H1 (cell line): ENCODE measurements around the gene TMBIM6. TPM values are rescaled to one million over a fixed set of nuclear protein-coding genes. Genes with fewer than 3 reads are reported as not detected.
A peak's percentile ranks its signal among the peaks of the same experiment; 100 is the strongest.
"Not testable (repeated sequence)": the region's sequence is repeated elsewhere in the genome, so short reads cannot be mapped to it uniquely, and the experiment has no call there.

ENCODE experiments used
- CTCF ChIA-PET: fragments of 300-600 bp; sonication (Branson Sonifier 250); formaldehyde crosslinking; loops from one replicate; lab custom pipeline; 2021; ENCODE audit not compliant: partially characterized antibody; lab: Charles Lee
- POLR2A ChIA-PET: fragments of 300-600 bp; sonication (Branson Sonifier 250); formaldehyde crosslinking; loops from one replicate; lab custom pipeline; 2021; ENCODE audit warnings: inconsistent platforms; ENCODE audit not compliant: partially characterized antibody; lab: Charles Lee
- DNase-seq, 2 experiments: peaks; one replicate each; pipeline versions ENCODE4 v3.0.0 to v3.0.0-alpha.2; 2010 to 2022; ENCODE audit warnings: low spot score in 2 of 2, low read depth in 1 of 2, mixed read lengths in 1 of 2
- FAIRE-seq: peaks from 2 replicates; lab custom pipeline; 2011; peaks lifted over from hg19 to GRCh38; lab: Jason Lieb, UNC
- H2AFZ ChIP-seq: 2 replicates; pipeline ENCODE4 v1.8.1; 2012; ENCODE audit warnings: low read length, inconsistent platforms
- H2AK5ac ChIP-seq: 2 replicates; pipeline ENCODE4 v1.6.1; 2013; ENCODE audit warnings: low read depth, low read length
- H2BK120ac ChIP-seq: replicated peaks from 2 replicates; pipeline ENCODE3; 2013; ENCODE audit warnings: low read depth, low read length, inconsistent platforms
- H2BK12ac ChIP-seq: 2 replicates; pipeline ENCODE4 v1.6.1; 2013; ENCODE audit warnings: low read depth, low read length
- H2BK15ac ChIP-seq: 2 replicates; pipeline ENCODE4 v1.6.1; 2013; ENCODE audit warnings: low read length
- H2BK20ac ChIP-seq: 2 replicates; pipeline ENCODE4 v1.6.1; 2013; ENCODE audit warnings: low read length
- H2BK5ac ChIP-seq: 2 replicates; pipeline ENCODE4 v1.6.1; 2013; ENCODE audit warnings: low read depth, low read length
- H3K14ac ChIP-seq: 2 replicates; pipeline ENCODE4 v1.6.1; 2013; ENCODE audit warnings: inconsistent platforms; ENCODE audit not compliant: insufficient read length
- H3K18ac ChIP-seq: 2 replicates; pipeline ENCODE4 v1.6.1; 2013; ENCODE audit warnings: low read length; ENCODE audit errors: extremely low read depth
- H3K23ac ChIP-seq: 2 replicates; pipeline ENCODE4 v1.6.1; 2013; ENCODE audit warnings: inconsistent platforms; ENCODE audit not compliant: insufficient read length
- H3K23me2 ChIP-seq: 2 replicates; pipeline ENCODE4 v1.6.1; 2013; ENCODE audit warnings: low read depth, low read length
- H3K27ac ChIP-seq: 2 replicates; pipeline ENCODE4 v1.6.1; 2011; ENCODE audit warnings: low read depth, low read length, inconsistent platforms
- H3K27me3 ChIP-seq, 4 experiments: replicated peaks in 1 of 4; 1 replicate in 1 of 4; 2 replicates in 3 of 4; pipeline versions ENCODE4 v1.6.1 to v1.8.1; 2011 to 2013; ENCODE audit warnings: low read length in 3 of 4, mild to moderate bottlenecking in 3 of 4, inconsistent platforms in 2 of 4, mixed read lengths in 2 of 4, moderate library complexity in 1 of 4; ENCODE audit not compliant: control insufficient read depth in 3 of 4, insufficient read depth in 3 of 4; ENCODE audit errors: extremely low read depth in 1 of 4
- H3K36me3 ChIP-seq, 4 experiments: 2 replicates each; pipeline versions ENCODE4 v1.6.1 to v1.8.1; 2011 to 2013; ENCODE audit warnings: mild to moderate bottlenecking in 4 of 4, low read length in 3 of 4, moderate library complexity in 2 of 4, control low read depth in 1 of 4, inconsistent platforms in 1 of 4; ENCODE audit not compliant: insufficient read depth in 4 of 4, control insufficient read depth in 2 of 4
- H3K4ac ChIP-seq: replicated peaks from 2 replicates; pipeline ENCODE3; 2013; ENCODE audit warnings: low read length, low read depth, mixed read lengths, inconsistent platforms; ENCODE audit not compliant: insufficient read length
- H3K4me1 ChIP-seq, 4 experiments: replicated peaks in 1 of 4; 1 replicate in 1 of 4; 2 replicates in 3 of 4; pipeline versions ENCODE4 v1.6.1 to v1.8.1; 2011 to 2013; ENCODE audit warnings: low read length in 3 of 4, inconsistent platforms in 2 of 4, mixed read lengths in 1 of 4; ENCODE audit not compliant: insufficient read depth in 4 of 4, control insufficient read depth in 3 of 4
- H3K4me2 ChIP-seq, 2 experiments: 2 replicates each; pipeline versions ENCODE4 v1.6.1 to v1.8.1; 2011 to 2013; ENCODE audit warnings: low read depth in 2 of 2, low read length in 2 of 2, control low read depth in 1 of 2, inconsistent platforms in 1 of 2, mild to moderate bottlenecking in 1 of 2; ENCODE audit not compliant: insufficient read depth in 1 of 2
- H3K4me3 ChIP-seq, 4 experiments: fragments of 200-600, 300-600 bp in 1 of 4; sonication (generic), shearing (Covaris generic), sonication (Bioruptor Twin) in 1 of 4; 2 replicates each; pipeline versions ENCODE4 v1.5.1 to v1.8.1; 2011 to 2016; ENCODE audit warnings: low read length in 4 of 4, low read depth in 3 of 4, control low read depth in 2 of 4, inconsistent platforms in 2 of 4, mild to moderate bottlenecking in 2 of 4, mixed read lengths in 1 of 4, moderate library complexity in 1 of 4; ENCODE audit not compliant: insufficient read depth in 2 of 4; ENCODE audit errors: extremely low read depth in 1 of 4
- H3K56ac ChIP-seq: replicated peaks from 2 replicates; pipeline ENCODE3; 2013; ENCODE audit warnings: low read depth, mild to moderate bottlenecking, mixed read lengths, low read length, inconsistent platforms; ENCODE audit not compliant: insufficient read length
- H3K79me1 ChIP-seq: 2 replicates; pipeline ENCODE4 v1.6.1; 2013; ENCODE audit warnings: low read depth, low read length, control low read depth
- H3K79me2 ChIP-seq, 2 experiments: 2 replicates each; pipeline versions ENCODE4 v1.6.1 to v1.8.1; 2012 to 2013; ENCODE audit warnings: low read length in 2 of 2, mild to moderate bottlenecking in 2 of 2, inconsistent platforms in 1 of 2; ENCODE audit not compliant: insufficient read depth in 2 of 2, control insufficient read depth in 1 of 2
- H3K9ac ChIP-seq, 4 experiments: replicated peaks in 1 of 4; 1 replicate in 1 of 4; 2 replicates in 3 of 4; pipeline versions ENCODE4 v1.6.1 to v1.8.1; 2011 to 2013; ENCODE audit warnings: low read depth in 3 of 4, low read length in 3 of 4, control low read depth in 2 of 4, mild to moderate bottlenecking in 2 of 4, moderate library complexity in 2 of 4, inconsistent platforms in 1 of 4; ENCODE audit errors: extremely low read depth in 1 of 4
- H3K9me3 ChIP-seq, 2 experiments: 2 replicates each; pipeline versions ENCODE4 v1.6.1 to v1.8.1; 2012 to 2013; ENCODE audit warnings: mild to moderate bottlenecking in 2 of 2, moderate library complexity in 2 of 2, control low read depth in 1 of 2, inconsistent platforms in 1 of 2, low read depth in 1 of 2, low read length in 1 of 2, mixed read lengths in 1 of 2; ENCODE audit not compliant: insufficient read depth in 2 of 2
- H4K20me1 ChIP-seq, 2 experiments: replicated peaks in 1 of 2; 2 replicates each; pipeline versions ENCODE3 to v1.8.1; 2011 to 2013; ENCODE audit warnings: inconsistent platforms in 2 of 2, low read length in 2 of 2, mild to moderate bottlenecking in 1 of 2; ENCODE audit not compliant: insufficient read depth in 2 of 2, control insufficient read depth in 1 of 2
- H4K5ac ChIP-seq: 2 replicates; pipeline ENCODE4 v1.6.1; 2013; ENCODE audit warnings: low read length, low read depth, mixed read lengths, inconsistent platforms; ENCODE audit not compliant: insufficient read length
- H4K8ac ChIP-seq: 2 replicates; pipeline ENCODE4 v1.8.0; 2013; ENCODE audit warnings: mild to moderate bottlenecking, moderate library complexity, low read length, inconsistent platforms; ENCODE audit not compliant: insufficient read depth; ENCODE audit errors: extremely low read depth
- H4K91ac ChIP-seq: replicated peaks from 2 replicates; pipeline ENCODE3; 2013; ENCODE audit warnings: low read length, mixed read lengths, inconsistent platforms; ENCODE audit not compliant: insufficient read length
- WGBS, 2 experiments: shearing (Covaris generic) in 1 of 2; methylation state at CpG; one replicate each; pipeline versions ENCODE4 v1.1.6 to v1.1.7; 2013 to 2015; ENCODE audit warnings: low lambda C conversion rate in 2 of 2, mixed read lengths in 2 of 2, inconsistent platforms in 1 of 2, low coverage in 1 of 2, missing lambda C conversion rate in 1 of 2; ENCODE audit not compliant: insufficient replicate concordance in 2 of 2, insufficient coverage in 1 of 2, insufficient read length in 1 of 2; ENCODE audit errors: extremely low coverage in 1 of 2, missing lambda C conversion rate in 1 of 2; 5-methylcytosine and 5-hydroxymethylcytosine counted together
- polyA plus RNA-seq, 7 experiments: library from polyadenylated mRNA; depleted of rRNA in 3 of 7; stranded (reverse) in 5 of 7; unstranded in 2 of 7; fragments of >200 nt in 5 of 7; fragments of 200-250 nt in 2 of 7; gene quantifications; 1 replicate in 5 of 7; 2 replicates in 1 of 7; 4 replicates in 1 of 7; pipeline versions ENCODE4 v1.2.1 to v1.2.3, GENCODE V29; 2011 to 2013; ENCODE audit warnings: missing spikeins in 2 of 7, mixed read lengths in 2 of 7
- total RNA-seq: library from RNA; stranded (reverse); fragmentation: NEBNext Ultra II Directional; extraction: Animal tissue kit (Norgen Biotek cat#: 25700); gene quantifications from 2 replicates; pipeline ENCODE4 v1.2.1, GENCODE V29; 2021

The TMBIM6 gene
- total and polyA plus RNA-seq, 2 of the 8 experiments (the other 6 are each of a cell fraction or from before 2014, with no cell fraction given) = 423 to 556 TPM

DNA sequence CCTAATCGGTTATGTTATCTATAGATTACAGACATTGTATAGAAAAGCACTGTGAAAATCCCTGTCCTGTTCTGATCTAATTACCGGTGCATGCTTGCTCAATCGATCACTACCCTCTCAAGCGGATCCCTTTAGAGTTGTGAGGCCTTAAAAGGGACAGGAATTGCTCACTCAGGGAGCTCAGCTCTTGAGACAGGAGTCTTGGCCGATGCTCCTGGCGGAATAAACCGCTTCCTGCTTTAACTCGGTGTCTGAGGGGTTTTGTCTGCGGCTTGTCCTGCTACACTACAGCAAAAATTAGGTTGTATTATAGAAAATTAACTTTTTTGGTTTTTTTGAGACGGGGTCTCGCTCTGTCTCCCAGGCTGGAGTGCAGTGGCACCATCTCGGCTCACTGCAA, 1.1 kb upstream of the TMBIM6 start:
- not testable (repeated sequence) for H3K9me3 ChIP-seq, H3K56ac ChIP-seq, H3K4me1 ChIP-seq, H2BK15ac ChIP-seq, H3K4me2 ChIP-seq, H2BK120ac ChIP-seq, H3K4me3 ChIP-seq, H3K23me2 ChIP-seq, H3K36me3 ChIP-seq, H4K5ac ChIP-seq, H4K8ac ChIP-seq, H2BK20ac ChIP-seq, FAIRE-seq, H4K91ac ChIP-seq, H3K4ac ChIP-seq, H3K27me3 ChIP-seq, H2BK5ac ChIP-seq, H2BK12ac ChIP-seq, DNase-seq, H3K14ac ChIP-seq, H3K27ac ChIP-seq, H2AK5ac ChIP-seq, H3K9ac ChIP-seq, H3K18ac ChIP-seq, H3K79me1 ChIP-seq, H3K23ac ChIP-seq
- ChIA-PET CTCF (interaction anchor here (0.6 to 2.7 kb wide), 15 partner anchors 9 to 127 kb away, joined by 3 to 14 read pairs (median 7); no protein-coding TSS in a partner anchor), POLR2A (interaction anchor here (1.6 to 2.7 kb wide), 16 partner anchors 13 to 112 kb away, joined by 4 to 25 read pairs (median 18); partner anchors contain the start of gene FMNL3)
- Histone ChIP-seq H4K20me1 (peaks cover 21 to 26% of the 10 kb centered on the region in 2 experiments), H3K79me2 (peaks cover 33 to 36% of the 10 kb centered on the region in 2 experiments), H2AFZ (peak overlapping the region; percentile 33; the same call in 1 of the 2 replicates)
- WGBS, 2 experiments = 85% methylated on average over 12 of the region's 12 CpGs; no CpG with 5 or more reads in 1 of the 2 experiments
